ENCODE results near the gene CDC14C.
"Not testable (repeated sequence)": the region's sequence is repeated elsewhere in the genome, so short reads cannot be mapped to it uniquely, and the experiment has no call there.

CDC14C gene

DNA sequence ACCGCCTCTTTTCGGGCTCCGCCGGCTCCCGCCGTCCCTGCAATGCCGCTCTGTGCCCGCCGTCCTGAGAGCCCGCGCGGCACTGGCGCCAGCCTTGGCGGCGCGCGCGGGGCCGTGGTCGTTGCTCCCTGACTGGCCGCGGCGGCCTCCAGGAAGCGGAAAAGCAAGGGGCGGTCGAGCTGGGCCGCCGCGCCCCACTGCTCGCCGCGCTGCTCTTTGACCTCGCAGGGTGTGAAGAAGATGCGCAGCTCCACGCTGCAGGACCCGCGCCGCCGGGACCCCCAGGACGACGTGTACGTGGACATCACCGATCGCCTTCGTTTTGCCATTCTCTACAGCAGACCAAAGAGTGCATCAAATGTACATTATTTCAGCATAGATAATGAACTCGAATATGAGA is at the start of gene CDC14C:
Gene CDC14C (plus strand): TSS at position 115 of the 400 bp plus-strand sequence. CDS start 126 bp downstream, at position 241.
- no peak for DNase-seq

GRCh38 chr7:48875045-48875916 is 49.1 kb upstream of the CDC14C start:
- no peak for DNase-seq

DNA sequence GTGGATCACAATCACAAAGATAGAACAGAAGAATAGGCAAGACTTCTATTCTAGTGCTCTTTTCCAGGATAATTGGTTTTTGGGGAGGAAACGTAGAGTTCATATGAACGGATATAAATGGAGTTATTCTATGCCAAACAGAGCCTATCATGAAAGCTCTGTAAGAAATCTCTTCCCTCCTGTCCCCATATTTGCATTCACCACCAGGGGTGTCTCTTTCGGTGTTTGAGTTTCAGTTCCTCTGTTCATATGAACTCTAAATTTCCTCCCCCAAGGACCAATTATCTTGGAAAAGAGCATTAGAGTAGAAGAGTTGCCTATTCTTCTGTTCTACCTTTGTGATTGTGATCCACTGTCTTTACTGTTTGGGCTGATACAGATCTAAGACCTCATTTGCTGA is 48.3 kb upstream of the CDC14C start:
- no peak for DNase-seq

DNA sequence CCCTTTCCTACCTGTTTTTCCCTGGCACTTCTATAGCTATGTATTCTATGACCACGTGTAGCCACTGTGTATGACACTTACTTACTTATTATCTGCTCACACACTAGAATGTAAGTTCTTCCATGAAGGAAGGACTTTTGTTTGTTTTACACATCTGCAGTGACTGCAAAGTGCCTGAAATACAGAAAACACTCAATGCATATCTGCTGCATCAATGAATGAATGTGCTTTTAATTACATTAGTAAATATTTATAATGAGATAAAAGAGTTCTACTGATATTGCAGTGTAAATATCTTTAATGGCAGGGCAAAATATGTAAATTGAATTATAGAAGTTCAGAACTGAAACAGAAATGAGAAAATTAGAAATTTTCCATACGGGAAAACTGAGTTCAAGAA is 43.5 kb upstream of the CDC14C start:
- no peak for DNase-seq

DNA sequence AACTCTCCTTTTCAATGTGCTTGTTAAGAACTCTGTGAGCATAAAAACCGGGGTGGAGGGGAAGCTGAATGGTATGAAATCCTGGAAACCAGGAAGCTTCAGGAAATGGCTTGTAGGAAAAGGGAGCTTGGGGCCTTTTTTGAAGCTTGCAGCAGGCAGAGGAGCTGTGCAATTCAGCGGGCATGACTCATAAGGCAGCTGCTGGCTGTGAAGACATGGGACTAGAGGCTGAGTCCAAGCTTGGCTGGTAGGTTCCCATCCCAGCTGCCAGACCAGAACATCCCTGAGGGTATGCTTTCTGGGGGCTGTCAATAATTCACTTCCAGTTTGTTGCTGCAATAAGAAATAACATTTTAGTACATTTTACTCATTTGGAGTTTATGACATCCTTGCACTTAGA is 36.8 kb upstream of the CDC14C start:
- DNase-seq: no peak

DNA sequence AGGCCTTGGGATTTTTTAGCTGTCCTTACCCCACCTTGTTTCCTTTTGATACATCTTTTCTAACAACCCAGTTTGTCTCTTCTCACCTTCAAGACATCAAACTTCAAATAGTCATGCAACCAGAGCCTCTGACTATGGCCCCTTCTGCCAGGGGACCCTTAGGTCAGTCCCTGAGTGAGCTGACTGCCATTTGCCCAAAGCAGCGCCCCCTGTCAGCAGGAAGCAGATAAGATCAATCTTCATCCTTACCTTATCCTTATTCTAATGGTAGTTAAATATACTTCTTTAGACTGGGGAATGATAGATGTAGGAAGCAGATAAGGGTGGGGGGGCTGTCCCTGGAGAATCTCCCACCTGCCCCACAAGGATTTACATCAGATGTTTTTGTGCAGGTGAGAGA is 29.8 kb upstream of the CDC14C start:
- no peak for DNase-seq

DNA sequence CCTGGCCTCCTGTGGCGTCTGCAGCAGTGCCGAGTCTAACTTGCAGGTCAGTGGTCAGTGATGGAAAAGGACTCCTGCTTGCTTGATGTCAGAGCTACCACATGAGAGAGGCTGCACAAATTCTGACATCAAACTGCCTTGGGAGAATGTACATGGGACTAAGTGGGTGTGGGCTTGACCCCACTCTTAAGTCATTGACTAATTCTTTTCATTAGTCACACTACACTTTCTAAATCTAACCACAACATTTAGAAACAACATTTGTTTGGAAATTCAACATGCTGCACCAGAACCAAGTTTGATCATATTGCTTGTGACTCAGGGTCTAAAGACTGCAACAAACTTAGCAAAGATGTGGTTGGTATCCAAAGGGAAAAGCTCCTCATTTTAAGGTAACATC is 24.4 kb upstream of the CDC14C start:
- DNase-seq: no peak

- DNase-seq: no peak
Measured at GRCh38 chr7:48901966-48902365, 22.4 kb upstream of the CDC14C start.

GRCh38 chr7:48904975-48905374 is 19.4 kb upstream of the CDC14C start:
- DNase-seq: no peak

- not testable (repeated sequence) for DNase-seq
Measured at GRCh38 chr7:48905686-48906085, 18.7 kb upstream of the CDC14C start.

DNA sequence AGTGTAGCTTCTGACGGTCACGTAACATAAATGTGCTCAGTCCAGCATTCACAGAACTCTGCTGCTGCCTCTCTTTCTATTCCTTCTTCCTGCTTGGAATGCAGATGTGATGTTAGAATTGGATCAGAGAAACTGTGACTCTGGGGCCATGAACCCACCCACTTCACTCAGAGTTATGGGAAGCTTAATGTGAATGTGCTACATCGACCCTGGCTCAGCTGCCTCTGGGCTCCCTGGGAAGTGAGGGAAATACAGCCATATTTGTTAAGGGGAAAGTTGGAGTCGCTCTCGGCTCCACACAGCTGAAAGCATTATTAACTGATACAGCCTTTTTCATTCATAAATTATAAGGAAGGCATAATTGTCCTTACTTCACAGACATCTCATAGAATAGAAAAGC is 14.5 kb upstream of the CDC14C start:
- DNase-seq: not testable (repeated sequence)

GRCh38 chr7:48931481-48931880 is 7.1 kb downstream of the CDC14C start:
- no peak for DNase-seq

- no peak for DNase-seq
Measured at GRCh38 chr7:48932126-48932910, 8.0 kb downstream of the CDC14C start.

GRCh38 chr7:48933549-48934085 is 9.3 kb downstream of the CDC14C start:
- DNase-seq: no peak

DNA sequence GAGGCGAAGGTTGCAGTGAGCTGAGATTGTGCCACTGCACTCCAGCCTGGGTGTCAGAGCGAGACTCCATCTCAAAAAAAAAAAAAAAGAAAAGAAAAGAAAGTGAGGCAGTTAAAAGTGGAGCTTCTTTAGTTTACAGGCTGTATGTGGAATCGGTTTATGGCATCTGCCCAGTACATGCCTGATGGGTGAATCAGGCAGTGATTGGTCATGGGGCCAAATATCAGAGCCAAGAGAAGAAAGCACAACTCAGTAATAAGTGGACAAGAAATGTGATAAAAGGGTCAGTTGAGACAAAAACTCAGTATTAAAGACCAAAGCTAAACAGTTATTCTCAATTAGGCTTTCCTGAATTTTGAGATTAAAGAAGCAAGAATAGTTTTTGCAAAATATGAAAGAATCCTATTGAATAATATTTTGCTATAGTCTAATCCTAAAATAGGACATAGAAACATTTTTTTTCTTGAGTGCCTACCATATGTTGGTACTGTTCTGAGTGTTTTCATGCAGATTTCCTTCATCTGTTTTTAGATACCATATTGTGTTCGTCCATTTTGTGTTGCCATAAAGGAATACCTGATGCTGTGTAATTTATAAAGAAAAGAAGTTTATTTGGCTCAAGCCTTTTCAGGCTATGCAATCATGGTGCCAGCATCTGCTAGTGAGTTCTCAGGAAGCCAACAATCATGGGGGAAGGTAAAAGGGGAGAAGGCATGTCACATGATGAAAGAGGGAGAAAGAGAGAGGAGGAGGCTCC is 14.4 kb downstream of the CDC14C start:
- no peak for DNase-seq

GRCh38 chr7:48943279-48943990 is 19.1 kb downstream of the CDC14C start:
- DNase-seq: no peak

- no peak for DNase-seq
Measured at GRCh38 chr7:48955916-48956315, 31.6 kb downstream of the CDC14C start.

GRCh38 chr7:48959676-48960075 is 35.3 kb downstream of the CDC14C start:
- DNase-seq: no peak

DNA sequence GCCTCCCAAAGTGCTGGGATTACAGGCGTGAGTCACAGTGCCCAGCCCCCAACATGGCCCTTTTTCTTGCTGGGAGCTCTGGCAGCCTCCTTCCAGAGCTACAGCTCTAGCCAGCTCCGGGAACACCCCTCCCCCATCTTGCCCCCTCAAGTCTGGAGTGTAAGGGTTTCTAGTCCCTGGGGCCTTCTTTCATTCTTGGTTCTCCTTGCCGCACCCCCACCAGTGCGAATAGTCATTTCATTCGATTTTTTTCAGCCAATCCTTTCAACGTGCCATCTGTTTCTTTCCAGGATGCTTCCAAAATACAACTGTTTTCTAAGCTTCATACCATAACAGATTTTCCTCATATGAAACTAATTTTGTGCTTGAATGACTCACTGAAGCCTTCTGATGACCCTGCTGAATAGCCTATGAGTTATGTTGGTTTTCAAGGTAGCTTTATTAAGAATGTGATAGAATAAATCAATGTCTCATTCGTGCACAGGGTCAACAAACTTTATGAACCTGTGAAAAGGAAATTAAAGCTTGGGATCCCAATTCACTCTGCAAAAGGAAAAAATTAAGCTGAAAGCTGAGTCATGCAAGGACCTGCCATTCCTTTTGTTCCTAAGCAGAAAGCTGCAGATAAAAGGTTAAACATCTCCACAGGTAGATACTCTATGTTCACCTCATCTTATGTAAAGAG is 38.6 kb downstream of the CDC14C start:
- DNase-seq: no peak

GRCh38 chr7:48964074-48964473 is 39.7 kb downstream of the CDC14C start:
- no peak for DNase-seq

DNA sequence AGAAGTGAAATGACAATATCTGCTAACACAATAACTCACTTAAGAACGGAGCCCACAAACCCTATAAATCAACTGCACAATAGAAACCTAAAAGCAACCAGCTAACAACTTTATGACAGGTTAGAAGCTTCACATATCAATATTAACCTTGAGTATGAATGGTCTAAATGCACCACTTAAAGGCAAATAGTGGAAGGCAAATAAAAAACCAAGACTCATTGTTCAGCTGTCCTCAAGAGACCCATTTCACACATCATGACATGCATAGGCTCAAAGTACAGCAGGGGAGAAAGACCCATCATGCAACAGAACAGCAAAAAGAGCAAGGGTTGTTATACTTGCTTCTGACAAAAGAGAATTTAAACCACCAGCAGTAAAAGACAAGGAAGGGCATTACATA is 46.8 kb downstream of the CDC14C start:
- no peak for DNase-seq

DNA sequence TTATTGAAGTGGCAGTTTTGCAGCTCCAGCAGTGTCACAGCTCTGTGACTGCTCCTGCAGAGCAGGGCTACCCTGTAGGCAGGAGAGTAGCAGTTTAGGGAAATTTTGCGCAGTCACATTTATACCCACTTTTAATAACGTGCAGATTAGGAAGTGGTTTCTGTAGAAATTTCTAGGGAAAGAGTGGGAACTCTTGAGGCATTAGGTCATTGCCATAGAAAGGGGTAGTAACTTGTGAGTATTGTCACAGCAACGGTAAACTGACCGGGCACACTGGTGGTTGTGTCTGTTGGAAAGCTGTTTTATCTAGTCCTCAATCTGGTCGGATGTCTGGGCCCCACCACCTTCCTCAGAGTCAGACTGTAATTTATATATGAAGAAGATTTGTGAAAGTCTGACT is 51.9 kb downstream of the CDC14C start:
- DNase-seq: no peak
